Mammary epithelial cell (primary cell): ENCODE data around the gene UBE2Z.

Experiments used
- CTCF ChIP-seq, 2 donors: IDR thresholded peaks in 1 of 2; conservative IDR thresholded peaks in 1 of 2; 2 replicates each; pipeline ENCODE4 v1.5.1; 2011 to 2012; ENCODE audit warnings: inconsistent platforms in 2 of 2, low read length in 2 of 2, mild to moderate bottlenecking in 2 of 2, control low read depth in 1 of 2, low read depth in 1 of 2; ENCODE audit not compliant: insufficient read depth in 1 of 2; ENCODE audit errors: extremely low read depth in 1 of 2
- EZH2 ChIP-seq: IDR thresholded peaks from 2 replicates; pipeline ENCODE4 v1.6.1; 2012; ENCODE audit warnings: low read length, inconsistent platforms, borderline replicate concordance

GRCh38 chr17:48925991-48926342 lies 17.8 kb downstream of the UBE2Z start:
- TF ChIP-seq CTCF (conservative IDR thresholded peaks at IDR 0.05 in 1 of 2, IDR thresholded peaks at IDR 0.05 in 1 of 2; ENCODE audit: extremely low read depth in 1 of 2, insufficient read depth in 1 of 2, low read depth in 1 of 2, low read length in 2 of 2) (no peak), EZH2 (no peak)
